OCI-LY7 (cell line): ENCODE data around the gene ECD.

Source experiments
- EZH2phosphoT487 ChIP-seq: fragments of 200-600 bp; sonication (generic); IDR thresholded peaks from 2 replicates; pipeline ENCODE4 v1.6.1; 2018; ENCODE audit warnings: low read depth, borderline replicate concordance, mild to moderate bottlenecking, mixed run types, antibody characterized with exemption, low read length, moderate library complexity, mixed read lengths
- TF ChIP-seq, protein P1 (sequence below): fragments of 200-600 bp; sonication (generic); conservative IDR thresholded peaks from 2 replicates; pipeline ENCODE4 v1.5.1; 2014; ENCODE audit warnings: mild to moderate bottlenecking, antibody characterized with exemption, low read length, moderate library complexity, mixed read lengths

DNA sequence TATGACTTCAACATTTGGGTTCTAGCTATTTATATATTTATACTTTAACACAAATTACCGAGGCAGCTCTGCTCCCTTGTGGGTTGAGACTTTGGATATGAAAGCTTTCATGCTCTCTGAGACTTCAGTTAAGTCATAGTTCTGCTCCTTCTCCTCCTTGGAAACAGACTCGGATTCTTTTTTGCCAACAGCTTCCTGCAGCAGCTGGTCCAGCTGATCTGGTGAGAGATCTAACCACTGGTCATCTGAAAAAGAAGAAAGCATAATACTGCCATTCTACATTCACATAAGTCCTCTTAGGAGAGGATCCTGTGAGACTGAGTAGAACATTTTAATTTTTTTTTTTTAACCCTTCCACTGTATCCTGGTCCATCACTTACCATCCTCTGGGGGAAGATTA is 28.6 kb downstream of the ECD start:
- TF ChIP-seq, protein P1, sequence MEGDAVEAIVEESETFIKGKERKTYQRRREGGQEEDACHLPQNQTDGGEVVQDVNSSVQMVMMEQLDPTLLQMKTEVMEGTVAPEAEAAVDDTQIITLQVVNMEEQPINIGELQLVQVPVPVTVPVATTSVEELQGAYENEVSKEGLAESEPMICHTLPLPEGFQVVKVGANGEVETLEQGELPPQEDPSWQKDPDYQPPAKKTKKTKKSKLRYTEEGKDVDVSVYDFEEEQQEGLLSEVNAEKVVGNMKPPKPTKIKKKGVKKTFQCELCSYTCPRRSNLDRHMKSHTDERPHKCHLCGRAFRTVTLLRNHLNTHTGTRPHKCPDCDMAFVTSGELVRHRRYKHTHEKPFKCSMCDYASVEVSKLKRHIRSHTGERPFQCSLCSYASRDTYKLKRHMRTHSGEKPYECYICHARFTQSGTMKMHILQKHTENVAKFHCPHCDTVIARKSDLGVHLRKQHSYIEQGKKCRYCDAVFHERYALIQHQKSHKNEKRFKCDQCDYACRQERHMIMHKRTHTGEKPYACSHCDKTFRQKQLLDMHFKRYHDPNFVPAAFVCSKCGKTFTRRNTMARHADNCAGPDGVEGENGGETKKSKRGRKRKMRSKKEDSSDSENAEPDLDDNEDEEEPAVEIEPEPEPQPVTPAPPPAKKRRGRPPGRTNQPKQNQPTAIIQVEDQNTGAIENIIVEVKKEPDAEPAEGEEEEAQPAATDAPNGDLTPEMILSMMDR, result no peak
- no peak for TF ChIP-seq EZH2phosphoT487
